ENCODE data around the gene TEX44.

GRCh38 chr2:231616296-231616695 is 23.6 kb downstream of the TEX44 start:
- TF ChIP-seq CTCF (IDR thresholded peaks at IDR 0.05; ENCODE audit: insufficient read depth, low read depth, low read length), result no peak
- no peak for TF ChIP-seq EZH2 (IDR thresholded peaks at IDR 0.05; ENCODE audit: insufficient read depth, low read length)

Data from astrocyte (in vitro differentiated cells and primary cell).